Stomach (tissue), 9 donors: ENCODE results near the gene HIF1AN. TPM values are rescaled to one million over a fixed set of nuclear protein-coding genes. Genes with fewer than 3 reads are reported as not detected.

ENCODE experiments used
- DNase-seq, 2 donors: peaks; one replicate each; pipeline versions ENCODE4 v3.0.0 to v3.0.0-alpha.2; 2013 to 2019
- H3K27ac ChIP-seq, 5 donors: fragments of 200-600 bp in 4 of 5; sonication (generic) in 4 of 5; one replicate each; pipeline ENCODE4 v1.5.1; 2013 to 2019; ENCODE audit warnings: mild to moderate bottlenecking in 1 of 5, moderate library complexity in 1 of 5
- H3K27me3 ChIP-seq, 3 donors: fragments of 200-600 bp; sonication (generic); one replicate each; pipeline ENCODE4 v1.5.1; 2017 to 2019; ENCODE audit warnings: mixed run types in 1 of 3
- H3K36me3 ChIP-seq, 4 donors: fragments of 200-600 bp; sonication (generic); 1 replicate in 3 of 4; 2 replicates in 1 of 4; pipeline ENCODE4 v1.5.1; 2016 to 2019
- H3K4me1 ChIP-seq, 4 donors: fragments of 200-600 bp; sonication (generic); one replicate each; pipeline ENCODE4 v1.5.1; 2016 to 2019
- H3K4me3 ChIP-seq, 4 donors: fragments of 200-600 bp; sonication (generic) in 3 of 4; one replicate each; pipeline ENCODE4 v1.5.1; 2016 to 2019; ENCODE audit warnings: mild to moderate bottlenecking in 1 of 4
- H3K9me3 ChIP-seq, 4 donors: fragments of 200-600 bp; sonication (generic); one replicate each; pipeline ENCODE4 v1.5.1; 2016 to 2019
- EP300 ChIP-seq: sonication (generic); formaldehyde crosslinking; IDR thresholded peaks from one replicate; pipeline ENCODE4 v1.6.1; 2017; ENCODE audit warnings: antibody characterized with exemption
- POLR2A ChIP-seq, 4 donors: fragments of 450-650 bp; IDR thresholded peaks; one replicate each; pipeline ENCODE4 v1.6.1; 2016; ENCODE audit warnings: antibody characterized with exemption in 4 of 4, control low read depth in 2 of 4, mild to moderate bottlenecking in 1 of 4, moderate library complexity in 1 of 4
- POLR2AphosphoS5 ChIP-seq, 3 donors: sonication (generic); formaldehyde crosslinking; IDR thresholded peaks; one replicate each; pipeline ENCODE4 v1.6.1; 2016; ENCODE audit warnings: antibody characterized with exemption in 3 of 3
- WGBS, 5 donors: extraction: QIAGEN DNeasy Blood & Tissue Kit in 3 of 5; methylation state at CpG; one replicate each; pipeline versions ENCODE4 v1.1.5 to v1.1.7; 2013 to 2018; 5-methylcytosine and 5-hydroxymethylcytosine counted together
- intact Hi-C: fragments of 100-400 bp; cut with DNase I; formaldehyde crosslinking; loops from one replicate; pipeline ENCODE4 v1.15.1; 2023; ENCODE audit warnings: low total_unique reads
- polyA plus RNA-seq, 3 donors: library from polyadenylated mRNA; stranded (reverse); fragments of 200-250 nt; gene quantifications; one replicate each; pipeline ENCODE4 v1.2.3, GENCODE V29; 2013
- total RNA-seq, 5 donors: library from RNA; depleted of rRNA; stranded (reverse); fragments of >200 nt; gene quantifications; one replicate each; pipeline versions ENCODE4 v1.1.0 to v1.2.3, GENCODE V29; 2014 to 2016
- TF ChIP-seq, protein P1 (sequence below), 7 experiments: fragments of 450-650 bp in 4 of 7; fragments of 200-600 bp in 3 of 7; sonication (generic) in 3 of 7; IDR thresholded peaks; one replicate each; pipeline ENCODE4 v1.5.1; 2016 to 2019; ENCODE audit warnings: antibody characterized with exemption in 7 of 7, control low read depth in 2 of 7, mild to moderate bottlenecking in 1 of 7
- donor health status: healthy with polysubstance abuse.
- donor health status: Bipolar disorder and iron deficiency.
- donor health status: healthy.

Gene HIF1AN
- total and polyA plus RNA-seq, 8 donors = 3.2 to 19.6 (median 6.3) TPM

DNA sequence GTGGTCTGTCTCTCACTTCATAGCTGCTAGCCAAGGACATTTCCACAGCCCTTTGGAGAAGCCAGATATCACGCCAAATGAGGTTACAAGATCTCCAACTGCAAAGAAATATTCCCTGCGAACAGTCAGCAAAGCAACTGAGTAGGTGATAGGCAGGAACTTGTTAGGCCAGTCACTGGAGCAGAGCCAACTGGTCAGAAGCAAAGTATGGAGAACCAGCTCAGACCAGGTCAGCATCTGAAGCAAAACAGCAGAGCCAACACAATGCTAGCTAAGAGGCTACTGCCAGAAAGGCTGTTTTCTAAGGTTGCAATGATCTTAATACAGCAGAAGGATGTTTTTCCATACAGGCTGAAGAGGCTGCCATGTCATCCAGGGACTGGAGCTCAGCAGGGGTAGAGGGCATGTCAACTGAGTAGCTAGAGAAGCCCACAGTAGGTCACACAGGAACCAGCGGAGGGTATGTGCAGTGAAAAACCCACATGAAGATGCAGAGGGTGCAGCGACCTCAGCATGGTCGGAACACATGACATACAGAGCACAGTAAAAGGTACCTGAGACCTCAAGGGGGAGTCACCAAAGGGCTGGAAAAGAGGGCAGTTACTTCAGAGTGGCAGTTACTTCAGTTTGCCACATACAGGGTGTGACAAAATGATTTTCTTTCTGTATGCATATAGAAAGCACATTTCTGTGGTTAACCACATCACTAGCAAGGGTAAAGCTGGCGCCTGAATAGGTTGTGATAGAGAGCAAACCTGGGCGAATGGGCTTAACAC, 25.0 kb upstream of the HIF1AN start:
- DNase-seq = peak; percentile 81 to 86
- intact Hi-C loops = loop anchor here (10.0 kb wide), 1 partner anchor 76 kb away; no protein-coding TSS in a partner anchor
- Histone ChIP-seq H3K9me3 (no peaks in the 10 kb centered on the region), H3K4me3 (no peak overlapping the region), H3K27ac (peak overlapping the region in 2 of 5 donors; percentile 22 to 31), H3K36me3 (peaks cover 7 to 90% (median 38%) of the 10 kb centered on the region in 4 donors), H3K4me1 (peaks cover 3 to 16% (median 12%) of the 10 kb centered on the region in 4 donors), H3K27me3 (no peaks in the 10 kb centered on the region)
- 37 to 63% (median 55%) methylated on average over 7 of the region's 7 CpGs for WGBS, 5 donors
- TF ChIP-seq EP300 (no peak), POLR2AphosphoS5 (IDR thresholded peaks at IDR 0.05) (no peak), POLR2A (IDR thresholded peaks at IDR 0.05) (no peak)
- TF ChIP-seq, protein P1, sequence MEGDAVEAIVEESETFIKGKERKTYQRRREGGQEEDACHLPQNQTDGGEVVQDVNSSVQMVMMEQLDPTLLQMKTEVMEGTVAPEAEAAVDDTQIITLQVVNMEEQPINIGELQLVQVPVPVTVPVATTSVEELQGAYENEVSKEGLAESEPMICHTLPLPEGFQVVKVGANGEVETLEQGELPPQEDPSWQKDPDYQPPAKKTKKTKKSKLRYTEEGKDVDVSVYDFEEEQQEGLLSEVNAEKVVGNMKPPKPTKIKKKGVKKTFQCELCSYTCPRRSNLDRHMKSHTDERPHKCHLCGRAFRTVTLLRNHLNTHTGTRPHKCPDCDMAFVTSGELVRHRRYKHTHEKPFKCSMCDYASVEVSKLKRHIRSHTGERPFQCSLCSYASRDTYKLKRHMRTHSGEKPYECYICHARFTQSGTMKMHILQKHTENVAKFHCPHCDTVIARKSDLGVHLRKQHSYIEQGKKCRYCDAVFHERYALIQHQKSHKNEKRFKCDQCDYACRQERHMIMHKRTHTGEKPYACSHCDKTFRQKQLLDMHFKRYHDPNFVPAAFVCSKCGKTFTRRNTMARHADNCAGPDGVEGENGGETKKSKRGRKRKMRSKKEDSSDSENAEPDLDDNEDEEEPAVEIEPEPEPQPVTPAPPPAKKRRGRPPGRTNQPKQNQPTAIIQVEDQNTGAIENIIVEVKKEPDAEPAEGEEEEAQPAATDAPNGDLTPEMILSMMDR (IDR thresholded peaks at IDR 0.05) = no peak

- Histone ChIP-seq H3K27me3 (peaks cover 0 to 9% (median 9%) of the 10 kb centered on the region in 3 donors), H3K36me3 (peaks cover 6 to 47% (median 18%) of the 10 kb centered on the region in 4 donors), H3K9me3 (no peaks in the 10 kb centered on the region), H3K4me3 (no peak overlapping the region), H3K27ac (no peak overlapping the region), H3K4me1 (peaks cover 13 to 29% (median 21%) of the 10 kb centered on the region in 4 donors)
- WGBS, 5 donors = 69 to 82% (median 76%) methylated on average over 3 of the region's 3 CpGs
- intact Hi-C loops = loop anchor here (10.0 kb wide), 1 partner anchor 81 kb away; no protein-coding TSS in a partner anchor
- TF ChIP-seq POLR2A (IDR thresholded peaks at IDR 0.05) = no peak
- TF ChIP-seq, protein P1 (IDR thresholded peaks at IDR 0.05) = no peak
- no peak for TF ChIP-seq EP300
- TF ChIP-seq POLR2AphosphoS5 (IDR thresholded peaks at IDR 0.05) = no peak
- DNase-seq = no peak
Measured at GRCh38 chr10:100515612-100516011, 20.1 kb upstream of the HIF1AN start.

- H3K27ac ChIP-seq = no peak overlapping the region
- DNase-seq = no peak
- 66 to 84% (median 75%) methylated on average over 2 of the region's 2 CpGs for WGBS, 5 donors
- intact Hi-C loops = loop anchor here (10.0 kb wide), 1 partner anchor 82 kb away; no protein-coding TSS in a partner anchor
- no peaks in the 10 kb centered on the region for H3K9me3 ChIP-seq
- H3K4me3 ChIP-seq = no peak overlapping the region
- H3K4me1 ChIP-seq = peaks cover 11 to 21% (median 16%) of the 10 kb centered on the region in 4 donors
- TF ChIP-seq, protein P1 (IDR thresholded peaks at IDR 0.05) = no peak
- TF ChIP-seq EP300 = no peak
- no peak for TF ChIP-seq POLR2A (IDR thresholded peaks at IDR 0.05)
- no peak for TF ChIP-seq POLR2AphosphoS5 (IDR thresholded peaks at IDR 0.05)
- H3K27me3 ChIP-seq = peaks cover 0 to 9% (median 9%) of the 10 kb centered on the region in 3 donors
- H3K36me3 ChIP-seq = peaks cover 6 to 37% (median 15%) of the 10 kb centered on the region in 4 donors
Measured at GRCh38 chr10:100516847-100517246, 18.9 kb upstream of the HIF1AN start.

DNA sequence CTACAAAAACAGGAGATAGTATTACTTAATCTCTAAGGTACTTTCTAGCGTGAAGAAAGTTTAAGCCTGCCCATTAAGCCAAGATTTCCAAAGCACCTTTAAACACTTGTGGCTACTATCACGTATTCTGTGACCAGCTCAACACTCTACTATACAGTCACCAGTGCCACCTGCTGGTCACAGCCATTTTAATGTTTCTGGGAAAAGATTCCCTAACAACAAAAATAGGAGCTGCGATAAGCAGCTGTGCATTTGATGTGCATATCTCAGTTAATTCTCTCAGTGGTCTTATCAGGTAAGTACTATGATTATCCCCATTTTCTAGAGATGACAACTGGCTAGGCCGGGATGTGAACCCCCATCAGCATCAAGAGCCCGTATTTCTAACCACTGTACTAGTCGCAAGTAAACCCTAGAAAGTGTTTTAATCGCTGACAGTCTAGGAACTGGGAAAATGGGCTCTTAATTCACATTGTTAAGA, 16.9 kb upstream of the HIF1AN start:
- H3K27me3 ChIP-seq = peaks cover 0 to 9% (median 9%) of the 10 kb centered on the region in 3 donors
- intact Hi-C loops = loop anchor here (10.0 kb wide), 1 partner anchor 84 kb away; no protein-coding TSS in a partner anchor
- TF ChIP-seq POLR2AphosphoS5 (IDR thresholded peaks at IDR 0.05) (no peak), EP300 (no peak)
- TF ChIP-seq, protein P1 (IDR thresholded peaks at IDR 0.05) = peak in 5 of 7 experiments; percentile 49 to 80 (median 65)
- DNase-seq = peak; percentile 79 to 85
- H3K27ac ChIP-seq = peak overlapping the region in 2 of 5 donors; percentile 0 to 62
- WGBS, 5 donors = 8 to 14% (median 12%) methylated on average over 7 of the region's 7 CpGs
- peaks cover 10 to 36% (median 31%) of the 10 kb centered on the region in 4 donors for H3K36me3 ChIP-seq
- H3K4me1 ChIP-seq = peaks cover 13 to 21% (median 16%) of the 10 kb centered on the region in 4 donors
- peak overlapping the region; percentile 50 to 59 (median 55) for H3K4me3 ChIP-seq
- H3K9me3 ChIP-seq = no peaks in the 10 kb centered on the region
